ENCODE measurements around the gene ADGRD1.

GRCh38 chr12:131104463-131105350 lies 151.0 kb downstream of the ADGRD1 start:
- peak; percentile 84 for TF ChIP-seq SMC3 (IDR thresholded peaks at IDR 0.05; ENCODE audit: low read depth, low read length)
- TF ChIP-seq USF2 (IDR thresholded peaks at IDR 0.05; ENCODE audit: borderline replicate concordance, low read depth, low read length): no peak
- TF ChIP-seq CTCF (IDR thresholded peaks at IDR 0.05): peak; percentile 27
- TF ChIP-seq GABPA (IDR thresholded peaks at IDR 0.05; ENCODE audit: low read depth): no peak
- TF ChIP-seq RFX5 (IDR thresholded peaks at IDR 0.05; ENCODE audit: low read length): no peak
- no peak for TF ChIP-seq POLR2AphosphoS5 (IDR thresholded peaks at IDR 0.05; ENCODE audit: low read depth, low read length)
- TF ChIP-seq JUND (IDR thresholded peaks at IDR 0.05): no peak

All from SK-N-SH (cell line).